ENCODE measurements around the gene MAP6.
"Not testable (repeated sequence)": the region's sequence is repeated elsewhere in the genome, so short reads cannot be mapped to it uniquely, and the experiment has no call there.

The MAP6 gene

DNA sequence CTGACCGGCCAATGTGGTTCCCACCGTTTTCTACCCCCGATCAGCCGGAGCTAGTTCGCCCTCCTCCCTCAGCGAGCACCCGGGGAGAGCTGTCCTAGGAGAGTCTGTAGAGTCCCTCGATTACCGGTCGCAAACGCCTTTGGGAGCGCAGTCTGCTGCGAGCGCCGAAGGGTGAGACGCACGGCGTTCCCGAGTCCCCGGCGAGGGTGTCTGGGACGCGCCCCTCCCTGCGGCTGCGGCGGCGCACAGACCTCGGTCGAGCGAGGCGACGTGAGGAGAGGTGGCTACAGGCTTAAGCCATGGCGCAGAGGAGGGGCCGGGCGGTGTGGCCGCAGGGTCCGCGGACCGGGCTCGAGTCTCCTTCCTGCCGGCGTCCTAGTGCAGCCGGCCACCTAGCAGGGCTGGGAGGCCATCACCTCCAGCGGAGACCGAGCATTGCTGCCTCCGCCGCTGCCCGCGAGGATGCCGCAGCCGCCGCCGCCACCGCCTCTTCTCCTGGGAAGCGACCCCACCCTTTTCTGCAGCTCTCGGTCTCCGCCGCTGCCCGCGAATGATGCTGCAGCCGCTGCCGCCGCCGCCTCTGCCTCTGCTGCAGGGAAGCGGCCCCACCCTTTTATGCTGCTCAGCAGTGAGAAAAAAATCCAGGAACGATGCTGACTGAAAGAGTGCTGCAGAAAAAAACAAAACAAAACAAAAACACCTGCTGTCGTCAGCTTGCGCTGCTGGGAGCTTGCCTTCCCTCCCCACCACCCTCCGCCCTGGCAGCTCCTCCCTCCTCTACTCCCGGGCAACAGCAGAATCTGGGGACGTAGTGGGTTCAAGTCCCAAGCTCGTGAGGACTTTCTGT lies at the start of gene MAP6:
Gene MAP6, minus strand, starts transcription at position 588 of the 847 bp plus-strand sequence. CDS start 669 bp downstream, outside the sequence.
- DNase-seq = peak in 2 of 3 donors; percentile 27 to 31

DNA sequence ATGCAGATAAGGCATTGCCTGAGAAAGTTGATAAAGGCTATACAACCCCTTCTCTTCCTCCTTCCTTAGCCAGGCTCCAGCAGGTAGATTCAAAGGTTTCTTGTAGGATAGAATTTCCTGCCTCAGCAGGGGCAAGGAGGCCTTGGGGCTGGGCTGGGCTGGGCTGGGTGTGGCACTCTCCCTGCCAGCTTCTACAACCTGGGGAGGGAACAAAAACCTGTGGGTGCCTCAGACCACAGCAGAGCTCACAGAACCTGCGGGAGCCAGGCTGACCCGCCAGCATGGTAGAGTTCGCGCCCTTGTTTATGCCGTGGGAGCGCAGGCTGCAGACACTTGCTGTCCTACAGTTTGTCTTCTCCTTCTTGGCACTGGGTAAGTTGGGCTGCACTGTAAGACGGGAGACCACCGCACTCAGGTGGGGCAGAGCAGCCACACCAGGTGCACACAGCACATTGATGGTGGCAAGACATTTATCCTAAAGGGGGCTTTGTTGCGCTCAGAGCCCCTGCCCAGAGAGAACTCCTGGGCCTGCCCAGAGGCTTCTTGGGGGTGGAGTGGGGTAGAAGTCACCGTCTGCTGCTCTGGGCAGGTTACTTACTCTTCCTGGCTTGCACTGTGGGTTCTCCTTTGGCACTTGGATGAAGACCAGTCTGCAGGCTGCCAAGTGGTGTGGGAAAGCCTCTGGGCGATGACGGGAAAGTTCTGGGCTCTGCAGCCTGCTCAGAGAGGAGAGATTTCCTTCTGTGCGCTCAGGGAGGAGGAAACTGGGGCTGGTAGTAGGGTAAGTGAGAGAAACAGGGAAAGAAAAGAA lies 49.0 kb upstream of the MAP6 start, which contains the start of gene MOGAT2:
Gene MOGAT2, plus strand, starts transcription at position 231 of the 811 bp plus-strand sequence. Its CDS starts 51 bp downstream, at position 282.
- no peak for DNase-seq

DNA sequence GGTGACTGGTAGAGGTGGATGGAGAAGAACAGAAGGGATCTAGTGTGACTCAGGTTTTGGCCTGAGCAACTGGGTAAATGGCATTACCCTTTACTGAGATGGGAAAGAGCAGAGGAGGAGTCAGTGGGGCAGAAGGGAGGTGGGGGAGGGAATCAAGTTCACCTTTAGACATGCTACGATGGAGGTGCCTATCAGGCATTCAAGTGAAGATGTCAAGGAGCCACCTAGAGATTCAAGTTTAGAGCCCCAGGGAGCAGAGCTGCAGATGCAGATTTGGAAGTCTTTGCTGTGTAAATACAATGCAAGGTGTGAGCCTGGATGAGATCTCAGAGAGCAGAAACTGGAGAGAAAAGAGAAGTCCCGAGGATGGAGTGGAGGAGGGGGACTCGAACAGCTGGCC lies 47.8 kb upstream of the MAP6 start:
- DNase-seq = no peak

DNA sequence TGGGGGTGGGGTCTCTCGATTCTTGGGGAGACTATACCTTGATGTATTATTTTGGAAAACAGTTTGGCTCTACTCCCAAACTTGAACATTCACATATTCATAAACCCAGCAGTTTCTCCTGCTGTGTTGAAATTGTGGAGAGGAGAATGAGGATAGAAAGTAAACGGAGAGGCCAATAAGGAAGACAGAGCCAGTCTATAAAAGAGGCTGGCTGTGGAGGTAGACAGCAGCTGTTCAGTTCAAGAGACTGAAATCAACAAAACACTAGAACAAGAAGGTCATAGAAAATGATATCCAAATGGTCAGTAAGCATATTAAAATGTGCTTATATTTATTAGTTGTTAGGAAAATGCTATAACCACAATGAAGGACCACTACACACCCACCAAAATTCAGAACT lies 46.9 kb upstream of the MAP6 start:
- no peak for DNase-seq

DNA sequence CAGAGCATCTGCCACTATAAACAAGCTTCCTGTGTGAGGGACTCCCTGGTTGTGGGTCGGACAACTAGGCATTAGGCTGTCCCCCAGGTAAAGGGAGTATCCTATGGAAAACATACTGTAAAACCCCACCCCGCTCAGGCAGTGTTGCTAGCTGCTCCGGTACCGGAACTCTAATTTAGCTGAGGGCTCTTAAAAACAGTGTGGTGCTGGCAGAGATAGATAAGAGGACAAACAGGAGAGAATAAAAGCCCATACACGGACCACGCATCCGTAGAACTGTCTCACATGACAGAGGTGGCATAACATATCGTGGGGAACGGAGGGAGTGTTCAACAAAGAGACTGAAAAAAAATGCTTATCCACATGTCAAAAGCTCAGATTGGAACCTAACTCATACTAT lies 45.4 kb upstream of the MAP6 start:
- DNase-seq = no peak

GRCh38 chr11:75706260-75706729 lies 37.5 kb upstream of the MAP6 start:
- peak; percentile 77 to 87 (median 87) for DNase-seq

- DNase-seq = no peak
Observed at GRCh38 chr11:75705541-75705940, 36.7 kb upstream of the MAP6 start.

- DNase-seq = no peak
Observed at GRCh38 chr11:75703695-75704237, 34.9 kb upstream of the MAP6 start.

DNA sequence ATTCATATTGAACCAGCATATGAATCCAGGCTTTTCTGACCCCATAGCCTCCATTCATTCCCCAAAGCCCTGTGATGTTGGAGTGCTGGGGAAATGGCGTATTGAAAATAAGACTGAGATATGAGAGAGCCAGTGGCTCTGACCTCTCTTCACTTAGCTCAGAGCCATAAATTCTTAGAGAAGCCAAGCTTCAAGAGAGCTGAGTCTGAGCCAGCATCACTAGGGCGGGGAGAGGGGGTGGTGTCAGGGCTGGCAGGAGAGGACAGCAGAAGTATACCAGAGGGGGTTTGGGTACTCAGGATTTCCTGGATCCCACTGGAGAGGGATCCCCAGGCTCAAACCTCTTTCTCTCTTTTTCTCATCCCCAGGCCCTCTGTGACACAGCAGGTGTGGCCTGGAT lies 32.1 kb upstream of the MAP6 start:
- DNase-seq = no peak

DNA sequence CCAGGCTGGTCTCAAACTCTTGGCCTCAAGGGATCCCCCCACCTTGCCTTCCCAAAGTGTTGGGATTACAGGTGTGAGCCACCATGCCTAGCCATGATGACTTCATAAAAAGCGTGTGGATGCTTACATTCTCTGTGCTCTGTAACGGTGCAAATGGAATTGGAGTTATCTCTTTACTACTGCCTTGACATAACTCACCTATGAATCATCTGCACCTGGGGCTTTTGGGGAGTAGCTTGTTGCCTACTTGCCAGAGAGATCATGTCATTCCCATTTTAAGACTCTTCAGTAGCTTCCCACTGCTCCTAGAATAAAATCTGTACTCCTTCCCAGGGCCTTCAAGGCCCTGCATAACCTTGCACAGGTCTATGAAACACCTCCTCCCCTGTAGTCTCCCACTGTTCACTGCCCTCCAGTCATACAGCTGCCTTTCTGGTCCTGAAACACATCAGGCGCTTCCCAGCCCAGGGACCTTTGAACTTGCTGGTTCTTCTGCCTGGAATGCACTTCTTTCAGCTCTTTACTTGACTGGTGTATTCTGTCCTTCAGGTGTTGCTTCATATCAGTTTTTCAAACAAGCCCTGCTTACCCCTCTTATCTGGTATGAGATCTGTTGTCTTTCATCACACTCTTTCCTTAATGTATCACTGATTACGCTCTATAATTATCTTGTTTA lies 29.2 kb upstream of the MAP6 start:
- no peak for DNase-seq

DNA sequence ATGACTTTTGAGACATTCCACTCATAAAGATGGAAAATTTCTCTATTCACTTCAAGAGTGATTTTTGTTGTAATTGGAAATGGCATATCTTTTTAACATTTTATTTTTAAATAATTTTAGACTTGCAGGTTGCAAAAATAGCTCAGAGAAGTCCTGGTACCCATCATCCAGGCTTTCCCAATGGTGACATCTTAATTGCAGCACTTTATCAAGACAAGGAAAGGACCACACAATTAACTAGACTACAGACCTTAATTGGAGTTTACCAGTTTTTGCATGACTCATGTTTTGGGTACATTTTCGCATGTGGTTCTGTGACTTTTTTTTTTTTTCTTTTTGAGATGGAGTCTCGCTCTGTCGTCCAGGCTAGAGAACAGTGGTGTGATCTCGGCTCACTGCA lies 23.0 kb upstream of the MAP6 start:
- peak in 1 of 3 donors; percentile 17 for DNase-seq

- DNase-seq = peak; percentile 78 to 94 (median 90)
Observed at GRCh38 chr11:75689863-75690609, 21.2 kb upstream of the MAP6 start.

GRCh38 chr11:75683856-75684255 lies 15.0 kb upstream of the MAP6 start:
- not testable (repeated sequence) for DNase-seq

DNA sequence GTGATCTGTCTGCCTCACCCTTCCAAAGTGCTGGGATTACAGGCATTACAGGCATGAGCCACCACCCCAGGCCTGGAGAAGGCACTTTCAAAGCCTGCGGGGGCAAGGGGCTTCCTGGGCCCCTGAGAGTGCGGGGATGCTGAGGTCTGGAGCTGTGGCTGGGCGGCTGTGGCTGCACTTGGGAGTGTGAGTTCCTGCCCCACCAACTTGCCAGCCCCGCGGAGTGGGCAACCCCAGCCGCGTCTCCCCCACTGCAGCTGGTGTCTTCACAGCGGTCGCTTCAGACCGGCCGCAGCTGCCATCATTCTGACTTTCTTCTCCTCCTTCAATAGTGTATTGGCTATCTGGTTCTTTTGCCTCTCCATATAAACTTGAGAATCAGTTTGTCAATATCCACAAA lies 10.7 kb upstream of the MAP6 start:
- no peak for DNase-seq

DNA sequence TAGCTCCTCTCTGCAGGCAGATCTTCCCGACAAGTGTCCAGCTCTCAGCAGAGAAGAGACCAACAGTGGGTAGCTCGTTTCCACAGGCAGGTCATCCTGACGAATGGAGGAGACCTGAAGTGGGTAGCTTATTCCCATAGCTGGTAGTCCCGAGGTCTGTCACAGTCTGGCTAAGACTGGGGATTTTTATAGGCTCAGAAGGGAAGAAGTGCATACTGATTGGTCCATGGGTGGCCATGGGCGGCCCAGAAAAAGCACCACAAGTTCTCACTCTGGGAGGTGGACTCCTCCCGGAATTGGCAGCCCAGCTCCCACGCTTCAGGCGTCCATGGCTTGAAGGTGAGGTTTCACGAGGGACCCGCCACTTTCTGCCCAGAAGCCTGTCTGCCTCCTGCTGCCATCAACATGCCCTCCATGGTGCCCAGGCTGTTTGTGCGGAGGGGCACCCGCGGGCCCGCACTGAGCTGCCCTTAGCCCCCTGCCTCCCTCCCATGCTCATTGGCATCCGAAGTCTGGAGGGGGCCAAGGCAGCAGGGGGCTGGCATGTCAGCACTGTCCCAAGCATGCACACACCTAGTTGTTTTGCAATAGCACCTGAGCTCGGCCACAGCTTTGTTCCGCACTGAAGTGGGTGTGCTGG lies 9.9 kb upstream of the MAP6 start:
- no peak for DNase-seq

- no peak for DNase-seq
Observed at GRCh38 chr11:75677909-75678308, 9.1 kb upstream of the MAP6 start.

GRCh38 chr11:75677275-75677674 lies 8.4 kb upstream of the MAP6 start:
- DNase-seq = no peak

DNA sequence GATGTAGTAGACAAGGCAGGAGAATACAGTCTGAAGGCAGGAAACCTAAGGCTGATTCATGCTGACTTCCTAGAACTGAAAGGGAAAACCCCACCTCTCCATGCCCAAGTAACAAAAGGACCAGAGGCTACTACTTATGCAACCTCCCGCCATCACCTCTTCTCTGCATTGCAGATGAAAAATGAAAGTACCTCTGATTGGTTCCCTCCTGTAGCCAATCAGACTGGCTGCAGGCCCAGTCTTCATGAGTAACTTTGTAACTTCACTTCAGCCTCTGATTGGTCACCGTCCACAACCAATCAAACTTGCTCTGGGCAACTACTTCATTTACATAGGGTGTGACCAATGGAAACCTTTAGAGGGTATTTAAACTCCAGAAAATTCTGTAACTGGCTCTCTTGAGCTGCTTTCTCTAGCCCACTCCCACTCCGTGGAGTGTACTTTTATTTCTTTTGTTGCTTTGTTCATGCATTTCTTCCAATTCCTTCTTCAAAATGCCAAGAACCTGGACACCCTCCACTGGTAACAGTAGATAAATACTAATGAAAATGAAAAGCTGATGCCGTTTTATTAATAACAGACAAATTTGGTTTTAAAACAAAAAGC lies 5.2 kb upstream of the MAP6 start:
- peak; percentile 64 to 83 (median 73) for DNase-seq

GRCh38 chr11:75667831-75668450 lies 897 bp downstream of the MAP6 start:
- peak; percentile 10 to 31 (median 22) for DNase-seq

DNA sequence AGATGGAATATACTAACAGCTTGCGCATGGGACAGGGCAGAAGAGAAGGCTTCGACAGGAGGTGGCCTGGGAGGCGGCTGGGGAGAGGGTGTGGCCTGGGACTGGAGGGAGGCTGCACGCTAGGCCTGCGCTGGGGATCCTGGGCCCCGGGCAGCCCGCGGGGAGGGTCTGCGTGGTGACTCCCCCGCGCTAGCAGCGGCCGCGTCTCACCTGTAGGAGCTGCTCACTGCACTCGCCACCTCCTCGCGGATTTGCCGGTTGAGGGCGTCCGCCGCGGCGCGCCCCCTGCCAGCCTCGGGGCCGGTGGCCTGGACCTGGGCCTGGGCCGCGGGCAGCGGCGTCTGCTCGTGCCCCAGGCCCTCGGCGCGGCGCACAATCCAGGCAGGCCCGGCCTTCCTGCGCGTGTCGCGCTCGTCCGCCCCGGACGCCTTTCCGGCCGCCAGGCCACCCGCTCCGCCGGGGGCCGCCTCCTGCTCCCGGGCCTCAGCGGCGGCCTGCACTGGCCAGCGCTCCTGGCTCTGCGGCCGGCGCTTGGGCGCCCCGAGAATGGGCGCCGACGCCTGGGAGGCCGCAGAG lies 1.5 kb downstream of the MAP6 start:
- DNase-seq = peak in 2 of 3 donors; percentile 10 to 50

All from suppressor macrophage treated with lipopolysaccharide for 1 hour (primary cell).